Measurements from ENCODE around the gene CHCHD4.

GRCh38 chr3:14152233-14152962 lies 27.7 kb upstream of the CHCHD4 start:
- TF ChIP-seq RFX5 (IDR thresholded peaks at IDR 0.05; ENCODE audit: borderline replicate concordance, low read depth, low read length) (no peak), BACH1 (IDR thresholded peaks at IDR 0.05; ENCODE audit: low read length) (no peak), EZH2 (IDR thresholded peaks at IDR 0.05; ENCODE audit: low read depth, low read length, severe bottlenecking) (no peak), CTCF (IDR thresholded peaks at IDR 0.05; ENCODE audit: control extremely low read depth in 1 of 3, insufficient read depth in 1 of 3, low read depth in 1 of 3, low read length in 3 of 3) (peak; percentile 17 to 33 (median 27); a peak in 2 of 4 replicates), KDM5A (IDR thresholded peaks at IDR 0.05; ENCODE audit: low read length) (no peak)

Measured in H1 (cell line).